Fibroblast of lung (primary cell): ENCODE data around the gene MMRN1. TPM values are rescaled to one million over a fixed set of nuclear protein-coding genes. Genes with fewer than 3 reads are reported as not detected.

ENCODE experiments used
- DNase-seq, 2 donors: peaks; one replicate each; pipeline versions ENCODE4 v3.0.0 to v3.0.0-alpha.2; 2010; ENCODE audit warnings: low read depth in 2 of 2
- H2AFZ ChIP-seq: 2 replicates; pipeline ENCODE4 v1.5.1; 2012; ENCODE audit warnings: low read length, control low read depth, inconsistent platforms
- H3K27ac ChIP-seq: 2 replicates; pipeline ENCODE4 v1.5.1; 2011; ENCODE audit warnings: low read length, control low read depth; ENCODE audit not compliant: insufficient read depth
- H3K27me3 ChIP-seq: 2 replicates; pipeline ENCODE4 v1.5.1; 2011; ENCODE audit warnings: mild to moderate bottlenecking, low read length; ENCODE audit not compliant: control insufficient read depth, insufficient read depth
- H3K36me3 ChIP-seq: 2 replicates; pipeline ENCODE4 v1.5.1; 2011; ENCODE audit warnings: low read length; ENCODE audit not compliant: control insufficient read depth, insufficient read depth
- H3K4me1 ChIP-seq: 2 replicates; pipeline ENCODE4 v1.5.1; 2011; ENCODE audit warnings: low read length; ENCODE audit not compliant: control insufficient read depth, insufficient read depth; ENCODE audit errors: extremely low read depth
- H3K4me2 ChIP-seq: 2 replicates; pipeline ENCODE4 v1.5.1; 2011; ENCODE audit warnings: low read length, control low read depth; ENCODE audit not compliant: insufficient read depth; ENCODE audit errors: extremely low read depth
- H3K4me3 ChIP-seq, 4 experiments: fragments of 200-600 bp in 1 of 4; sonication (generic) in 1 of 4; replicated peaks in 1 of 4; 2 replicates each; pipeline ENCODE4 v1.5.1; 2011 to 2016; ENCODE audit warnings: low read length in 4 of 4, low read depth in 3 of 4, mild to moderate bottlenecking in 3 of 4, control low read depth in 2 of 4, inconsistent platforms in 1 of 4, mixed read lengths in 1 of 4; ENCODE audit not compliant: insufficient read depth in 1 of 4; ENCODE audit errors: control extremely low read depth in 1 of 4
- H3K79me2 ChIP-seq: 2 replicates; pipeline ENCODE4 v1.5.1; 2012; ENCODE audit warnings: mild to moderate bottlenecking, low read length, inconsistent platforms; ENCODE audit not compliant: control insufficient read depth, insufficient read depth
- H3K9ac ChIP-seq: 2 replicates; pipeline ENCODE4 v1.5.1; 2011; ENCODE audit warnings: mild to moderate bottlenecking, low read length, control low read depth; ENCODE audit not compliant: insufficient read depth
- H3K9me3 ChIP-seq: 2 replicates; pipeline ENCODE4 v1.5.1; 2012; ENCODE audit warnings: low read depth, low read length; ENCODE audit not compliant: control insufficient read depth, insufficient read depth
- H4K20me1 ChIP-seq: 2 replicates; pipeline ENCODE4 v1.5.1; 2011; ENCODE audit warnings: low read length; ENCODE audit not compliant: control insufficient read depth, insufficient read depth; ENCODE audit errors: extremely low read depth
- EZH2 ChIP-seq: IDR thresholded peaks from 2 replicates; pipeline ENCODE4 v1.5.1; 2012; ENCODE audit warnings: low read length, control low read depth, mild to moderate bottlenecking; ENCODE audit errors: missing control alignments
- polyA plus RNA-seq, 2 donors: library from polyadenylated mRNA; depleted of rRNA in 1 of 2; stranded (reverse) in 1 of 2; unstranded in 1 of 2; fragments of >200 nt; gene quantifications; 2 replicates each; pipeline ENCODE4 v1.2.1, GENCODE V29; 2011 to 2012; ENCODE audit warnings: missing spikeins in 1 of 2
- total RNA-seq: library from RNA; depleted of rRNA; stranded (reverse); fragments of >200 nt; gene quantifications from 2 replicates; pipeline ENCODE4 v1.2.1, GENCODE V29; 2014
- TF ChIP-seq, protein P1 (sequence below), 2 donors: IDR thresholded peaks in 1 of 2; conservative IDR thresholded peaks in 1 of 2; 1 replicate in 1 of 2; 2 replicates in 1 of 2; pipeline ENCODE4 v1.5.1; 2011 to 2012; ENCODE audit warnings: low read length in 2 of 2, control low read depth in 1 of 2, inconsistent platforms in 1 of 2, low read depth in 1 of 2, mild to moderate bottlenecking in 1 of 2

Gene MMRN1
- total and polyA plus RNA-seq, 2 donors (not counting 1 experiment from before 2014, with no cell fraction given): under 0.01 TPM; not detected in 1

DNA sequence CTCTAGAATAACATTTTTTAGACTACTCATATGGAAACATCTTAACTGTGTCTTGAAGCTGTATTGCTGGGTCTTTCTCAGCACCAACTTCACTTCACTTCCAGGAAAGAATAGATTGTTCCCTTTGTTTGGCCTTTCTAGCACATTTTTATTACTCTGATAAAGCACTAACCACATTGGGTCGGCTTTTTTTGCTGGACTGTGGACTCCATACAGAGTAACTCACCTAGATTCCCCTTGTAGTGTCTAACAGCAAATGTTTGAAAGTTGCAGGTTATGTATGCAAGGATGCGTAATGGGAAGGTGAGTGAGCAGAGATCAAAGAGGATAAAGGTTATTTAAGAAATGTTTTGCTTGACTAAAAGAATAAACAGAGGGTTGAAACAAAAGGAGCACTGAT lies 101.2 kb downstream of the MMRN1 start:
- no peak for TF ChIP-seq EZH2
- TF ChIP-seq, protein P1, sequence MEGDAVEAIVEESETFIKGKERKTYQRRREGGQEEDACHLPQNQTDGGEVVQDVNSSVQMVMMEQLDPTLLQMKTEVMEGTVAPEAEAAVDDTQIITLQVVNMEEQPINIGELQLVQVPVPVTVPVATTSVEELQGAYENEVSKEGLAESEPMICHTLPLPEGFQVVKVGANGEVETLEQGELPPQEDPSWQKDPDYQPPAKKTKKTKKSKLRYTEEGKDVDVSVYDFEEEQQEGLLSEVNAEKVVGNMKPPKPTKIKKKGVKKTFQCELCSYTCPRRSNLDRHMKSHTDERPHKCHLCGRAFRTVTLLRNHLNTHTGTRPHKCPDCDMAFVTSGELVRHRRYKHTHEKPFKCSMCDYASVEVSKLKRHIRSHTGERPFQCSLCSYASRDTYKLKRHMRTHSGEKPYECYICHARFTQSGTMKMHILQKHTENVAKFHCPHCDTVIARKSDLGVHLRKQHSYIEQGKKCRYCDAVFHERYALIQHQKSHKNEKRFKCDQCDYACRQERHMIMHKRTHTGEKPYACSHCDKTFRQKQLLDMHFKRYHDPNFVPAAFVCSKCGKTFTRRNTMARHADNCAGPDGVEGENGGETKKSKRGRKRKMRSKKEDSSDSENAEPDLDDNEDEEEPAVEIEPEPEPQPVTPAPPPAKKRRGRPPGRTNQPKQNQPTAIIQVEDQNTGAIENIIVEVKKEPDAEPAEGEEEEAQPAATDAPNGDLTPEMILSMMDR (conservative IDR thresholded peaks at IDR 0.05 in 1 of 2, IDR thresholded peaks at IDR 0.05 in 1 of 2; ENCODE audit: low read depth in 1 of 2, low read length in 2 of 2): no peak
- H3K4me3 ChIP-seq: no peak overlapping the region
- no peaks in the 10 kb centered on the region for H3K9me3 ChIP-seq
- no peaks in the 10 kb centered on the region for H3K79me2 ChIP-seq
- H3K4me2 ChIP-seq: no peak overlapping the region
- H3K9ac ChIP-seq: no peak overlapping the region
- H2AFZ ChIP-seq: no peak overlapping the region
- H3K4me1 ChIP-seq: no peaks in the 10 kb centered on the region
- no peaks in the 10 kb centered on the region for H4K20me1 ChIP-seq
- no peak overlapping the region for H3K27ac ChIP-seq
- H3K27me3 ChIP-seq: no peaks in the 10 kb centered on the region
- no peaks in the 10 kb centered on the region for H3K36me3 ChIP-seq
- no peak for DNase-seq

GRCh38 chr4:89997171-89997704 lies 102.6 kb downstream of the MMRN1 start:
- Histone ChIP-seq H4K20me1 (no peaks in the 10 kb centered on the region), H3K9me3 (no peaks in the 10 kb centered on the region), H3K27ac (no peak overlapping the region), H3K27me3 (no peaks in the 10 kb centered on the region), H3K79me2 (no peaks in the 10 kb centered on the region), H2AFZ (no peak overlapping the region), H3K4me2 (no peak overlapping the region), H3K9ac (no peak overlapping the region), H3K4me3 (no peak overlapping the region), H3K4me1 (no peaks in the 10 kb centered on the region), H3K36me3 (no peaks in the 10 kb centered on the region)
- no peak for TF ChIP-seq EZH2
- TF ChIP-seq, protein P1 (conservative IDR thresholded peaks at IDR 0.05 in 1 of 2, IDR thresholded peaks at IDR 0.05 in 1 of 2; ENCODE audit: low read depth in 1 of 2, low read length in 2 of 2): no peak
- no peak for DNase-seq

GRCh38 chr4:89998469-89999011 lies 103.9 kb downstream of the MMRN1 start:
- DNase-seq: no peak
- TF ChIP-seq EZH2: no peak
- TF ChIP-seq, protein P1 (conservative IDR thresholded peaks at IDR 0.05 in 1 of 2, IDR thresholded peaks at IDR 0.05 in 1 of 2; ENCODE audit: low read depth in 1 of 2, low read length in 2 of 2): no peak
- H3K4me2 ChIP-seq: no peak overlapping the region
- no peaks in the 10 kb centered on the region for H3K79me2 ChIP-seq
- H3K27me3 ChIP-seq: no peaks in the 10 kb centered on the region
- no peak overlapping the region for H3K4me3 ChIP-seq
- H3K9ac ChIP-seq: no peak overlapping the region
- H3K4me1 ChIP-seq: no peaks in the 10 kb centered on the region
- H3K36me3 ChIP-seq: no peaks in the 10 kb centered on the region
- H3K27ac ChIP-seq: no peak overlapping the region
- no peaks in the 10 kb centered on the region for H3K9me3 ChIP-seq
- H2AFZ ChIP-seq: no peak overlapping the region
- H4K20me1 ChIP-seq: no peaks in the 10 kb centered on the region
